Stimulated activated CD8-positive, alpha-beta memory T cell treated with anti-CD3 and anti-CD28 coated beads, Interleukin-2, amount 100 ng/mL, for 48 hours (primary cell): ENCODE data around the gene CEBPZOS.

Experiments
- DNase-seq, 2 donors: peaks; one replicate each; pipeline ENCODE4 v3.0.0-alpha.2; 2020; ENCODE audit warnings: low read depth in 2 of 2

Gene CEBPZOS

DNA sequence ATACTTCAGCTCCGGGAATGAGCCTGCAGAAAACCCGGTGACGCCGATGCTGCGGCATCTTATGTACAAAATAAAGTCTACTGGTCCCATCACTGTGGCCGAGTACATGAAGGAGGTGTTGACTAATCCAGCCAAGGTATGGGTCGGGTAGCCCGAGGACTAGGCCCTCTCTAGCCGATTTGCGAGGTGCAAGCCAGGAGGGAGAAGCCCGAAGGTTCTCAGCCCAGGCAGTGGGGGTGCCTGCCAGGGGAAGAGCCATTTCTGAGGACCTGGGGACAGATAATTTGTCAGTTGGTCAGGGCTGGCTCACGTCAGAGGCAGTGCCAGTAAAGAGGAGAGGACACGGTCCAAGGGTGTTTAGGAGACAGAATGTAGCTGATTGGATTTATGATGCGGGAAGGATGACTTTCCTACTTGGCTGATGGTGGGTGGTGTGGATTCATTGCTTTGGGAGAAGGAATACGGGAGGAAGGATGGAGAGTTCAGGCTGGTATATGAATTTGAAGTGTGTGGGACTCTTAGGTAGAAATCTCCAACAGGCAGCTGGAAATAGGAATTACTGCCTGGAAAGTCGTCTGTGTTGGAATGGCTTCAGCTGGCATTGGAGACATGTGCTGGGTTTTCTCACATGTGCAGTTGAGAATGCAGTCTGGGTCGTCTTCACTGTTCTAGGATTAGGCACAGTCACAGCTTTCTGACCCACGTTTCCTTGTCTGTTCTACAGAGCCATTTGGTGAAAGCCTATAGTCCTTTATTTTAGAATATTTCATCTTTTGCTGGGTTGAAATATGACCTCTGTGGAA lies 36.0 kb downstream of the CEBPZOS start:
- DNase-seq, result no peak

DNA sequence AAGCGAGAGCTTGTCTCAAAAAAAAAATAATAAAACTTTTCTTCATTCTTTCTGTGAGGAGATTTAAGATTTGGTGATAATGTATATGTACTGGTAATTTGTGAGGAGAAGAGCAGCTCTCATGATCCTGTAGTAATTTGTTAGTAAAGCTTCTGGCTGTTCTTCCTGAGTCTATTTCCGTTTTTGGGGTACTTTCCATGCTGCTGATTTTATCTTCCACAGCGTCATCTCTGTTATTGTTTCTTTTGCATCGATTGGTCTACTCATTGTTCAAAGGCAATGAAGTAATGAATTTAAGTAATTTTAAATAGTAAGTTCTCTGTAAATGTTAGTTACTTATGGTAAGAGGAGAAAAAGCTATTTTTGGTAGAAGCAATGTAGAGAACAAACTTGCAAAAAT lies 47.1 kb downstream of the CEBPZOS start:
- no peak for DNase-seq

DNA sequence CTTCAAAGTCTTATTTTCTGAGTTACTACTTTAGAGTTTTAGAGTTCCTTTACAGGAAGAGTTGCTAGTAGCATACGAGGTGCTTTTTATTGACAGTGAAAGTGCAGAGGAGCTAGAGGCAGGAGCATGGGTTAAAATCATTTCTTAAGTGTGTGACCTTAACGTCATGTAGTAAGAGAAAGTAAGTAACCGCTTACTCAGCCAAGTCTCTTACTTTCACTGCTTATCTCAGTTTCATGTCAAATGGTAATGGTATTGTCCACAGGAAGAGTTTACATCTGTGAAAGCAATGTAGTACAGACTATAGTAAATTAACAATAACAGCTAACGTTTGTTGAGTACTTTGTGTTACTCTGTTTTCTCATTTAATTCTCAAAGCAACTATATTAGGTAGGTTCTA lies 47.7 kb downstream of the CEBPZOS start:
- DNase-seq, result no peak

DNA sequence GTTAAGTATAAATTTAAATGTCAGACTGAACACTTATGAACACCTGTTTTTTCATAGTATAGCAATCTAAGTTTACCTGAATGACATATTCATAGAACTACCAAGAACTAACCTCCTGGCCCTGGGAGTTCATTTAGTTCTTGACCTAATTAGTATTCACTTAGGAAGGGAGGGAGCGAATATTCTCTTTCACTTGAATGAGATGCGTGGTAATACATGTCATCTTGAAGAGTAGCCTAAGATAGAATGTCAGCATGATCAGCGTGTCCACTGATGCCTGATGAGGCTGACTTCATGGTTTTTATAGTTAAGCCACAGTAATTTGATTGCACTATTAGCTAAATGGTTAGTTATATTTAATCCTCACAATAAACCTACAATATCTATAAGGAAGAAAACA lies 48.5 kb downstream of the CEBPZOS start:
- DNase-seq, result no peak

DNA sequence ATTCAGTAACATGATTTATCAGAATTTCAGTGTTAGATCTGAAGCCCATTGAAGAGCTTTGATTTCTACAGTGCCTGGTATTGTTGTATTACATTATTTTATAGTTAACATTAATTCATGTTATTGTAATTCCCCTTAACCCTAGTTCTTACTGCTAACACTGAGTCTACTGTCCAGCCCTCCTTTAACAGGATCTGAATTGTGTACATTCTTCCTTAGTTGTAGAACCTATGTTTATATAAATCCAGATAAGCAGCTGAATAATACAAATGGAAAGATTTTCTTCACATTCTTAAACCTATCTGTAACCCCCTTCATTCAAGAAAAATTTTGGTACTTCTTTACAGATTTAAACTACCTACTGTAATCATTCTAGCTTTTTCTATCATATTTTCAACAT lies 49.9 kb downstream of the CEBPZOS start:
- DNase-seq, result no peak

DNA sequence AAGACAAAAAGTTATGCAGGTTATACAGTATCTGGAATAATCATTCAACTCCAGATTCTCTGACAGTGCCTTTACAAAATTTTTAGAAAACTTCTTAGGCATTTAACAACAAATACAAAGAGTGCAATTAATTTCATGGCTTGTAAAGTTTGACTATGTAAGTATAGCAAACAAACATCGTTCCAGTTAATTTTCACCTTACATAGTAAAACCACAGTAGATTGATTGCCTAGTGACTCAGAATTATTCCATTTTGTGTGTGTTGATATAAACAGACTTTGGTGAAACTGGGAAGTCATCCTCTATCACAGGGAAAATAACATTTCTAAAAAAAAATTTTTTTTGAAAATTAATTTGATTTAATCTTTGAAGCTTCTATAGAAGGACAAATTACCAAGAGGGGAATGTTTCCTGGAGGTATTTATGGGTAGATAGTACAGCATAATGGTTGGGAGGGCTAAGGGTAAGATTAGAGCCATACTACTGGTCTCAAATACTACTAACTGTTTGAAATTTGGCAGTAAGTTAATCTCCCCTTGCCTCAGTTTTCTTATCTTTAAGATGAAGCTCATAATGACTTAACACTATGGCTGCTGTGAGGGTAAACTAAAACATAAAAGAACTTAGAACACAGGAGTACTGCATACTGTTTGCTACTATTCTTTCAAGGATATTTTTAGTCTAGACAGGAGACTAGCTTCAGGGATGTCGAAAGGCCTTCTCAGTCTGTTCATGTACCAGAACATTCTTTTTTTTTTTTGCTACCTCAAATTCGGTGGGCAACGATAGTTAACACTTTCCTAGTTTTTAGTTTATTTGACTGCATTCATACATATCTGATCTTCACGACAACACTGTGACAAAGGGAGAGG lies 54.8 kb downstream of the CEBPZOS start:
- no peak for DNase-seq
